ENCODE measurements around the gene B3GNT7. TPM values are rescaled to one million over a fixed set of nuclear protein-coding genes. Genes with fewer than 3 reads are reported as not detected.

The B3GNT7 gene
- polyA plus RNA-seq, 1 donor from 2014 or later: 0.67 TPM

DNA sequence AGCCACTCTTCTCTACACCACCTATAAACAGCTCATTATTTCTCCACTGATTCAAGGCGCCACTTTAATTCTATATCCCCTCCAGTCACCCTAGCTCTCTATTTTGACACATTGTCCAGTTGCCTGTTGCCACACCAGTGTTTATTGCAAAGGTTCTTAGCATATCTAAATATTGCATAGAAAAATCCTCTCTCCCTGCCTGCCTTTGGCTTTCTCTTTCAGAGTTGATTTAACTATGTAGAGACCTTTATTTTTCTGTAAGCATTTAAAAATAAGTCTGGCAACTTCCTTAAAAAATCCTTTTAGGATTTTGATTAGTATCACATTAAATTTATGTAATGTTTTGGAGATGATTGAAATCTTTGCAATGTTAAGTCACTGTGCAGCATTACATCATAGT lies 47.9 kb upstream of the B3GNT7 start:
- Histone ChIP-seq H3K9me2 (ENCODE audit: insufficient read depth, low read length) (no peaks in the 10 kb centered on the region), H3K4me3 (ENCODE audit: low read length) (no peak overlapping the region), H3K36me3 (ENCODE audit: insufficient read depth, low read length) (no peaks in the 10 kb centered on the region), H3K9ac (ENCODE audit: low read length) (no peak overlapping the region), H4K20me1 (ENCODE audit: insufficient read depth) (no peaks in the 10 kb centered on the region), H3F3A (ENCODE audit: insufficient read depth, low read length, poor library complexity, severe bottlenecking) (no peaks in the 10 kb centered on the region), H3K27me3 (ENCODE audit: insufficient read depth, low read depth, low read length) (no peaks in the 10 kb centered on the region), H3K9me3 (ENCODE audit: low read length) (no peaks in the 10 kb centered on the region), H3K4me2 (ENCODE audit: low read length) (no peak overlapping the region), H3K27ac (ENCODE audit: low read length) (no peak overlapping the region), H3K79me2 (replicated peaks; ENCODE audit: insufficient read depth, low read length) (no peaks in the 10 kb centered on the region), H2AFZ (ENCODE audit: low read depth, low read length) (no peak overlapping the region)
- TF ChIP-seq POLR2AphosphoS5 (IDR thresholded peaks at IDR 0.05) (no peak), EP300 (conservative IDR thresholded peaks at IDR 0.05; ENCODE audit: poor library complexity, severe bottlenecking) (no peak), EZH2 (IDR thresholded peaks at IDR 0.05; ENCODE audit: borderline replicate concordance, insufficient read depth, low read length, poor library complexity, severe bottlenecking) (no peak), TAF1 (IDR thresholded peaks at IDR 0.05; ENCODE audit: low read depth) (no peak), MXI1 (conservative IDR thresholded peaks at IDR 0.05; ENCODE audit: poor library complexity, severe bottlenecking) (no peak), RAD21 (conservative IDR thresholded peaks at IDR 0.05) (no peak), SMC3 (conservative IDR thresholded peaks at IDR 0.05; ENCODE audit: poor library complexity) (no peak)
- TF ChIP-seq, protein P1, sequence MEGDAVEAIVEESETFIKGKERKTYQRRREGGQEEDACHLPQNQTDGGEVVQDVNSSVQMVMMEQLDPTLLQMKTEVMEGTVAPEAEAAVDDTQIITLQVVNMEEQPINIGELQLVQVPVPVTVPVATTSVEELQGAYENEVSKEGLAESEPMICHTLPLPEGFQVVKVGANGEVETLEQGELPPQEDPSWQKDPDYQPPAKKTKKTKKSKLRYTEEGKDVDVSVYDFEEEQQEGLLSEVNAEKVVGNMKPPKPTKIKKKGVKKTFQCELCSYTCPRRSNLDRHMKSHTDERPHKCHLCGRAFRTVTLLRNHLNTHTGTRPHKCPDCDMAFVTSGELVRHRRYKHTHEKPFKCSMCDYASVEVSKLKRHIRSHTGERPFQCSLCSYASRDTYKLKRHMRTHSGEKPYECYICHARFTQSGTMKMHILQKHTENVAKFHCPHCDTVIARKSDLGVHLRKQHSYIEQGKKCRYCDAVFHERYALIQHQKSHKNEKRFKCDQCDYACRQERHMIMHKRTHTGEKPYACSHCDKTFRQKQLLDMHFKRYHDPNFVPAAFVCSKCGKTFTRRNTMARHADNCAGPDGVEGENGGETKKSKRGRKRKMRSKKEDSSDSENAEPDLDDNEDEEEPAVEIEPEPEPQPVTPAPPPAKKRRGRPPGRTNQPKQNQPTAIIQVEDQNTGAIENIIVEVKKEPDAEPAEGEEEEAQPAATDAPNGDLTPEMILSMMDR (IDR thresholded peaks at IDR 0.05; ENCODE audit: poor library complexity, severe bottlenecking): no peak
- TF ChIP-seq, protein P2, sequence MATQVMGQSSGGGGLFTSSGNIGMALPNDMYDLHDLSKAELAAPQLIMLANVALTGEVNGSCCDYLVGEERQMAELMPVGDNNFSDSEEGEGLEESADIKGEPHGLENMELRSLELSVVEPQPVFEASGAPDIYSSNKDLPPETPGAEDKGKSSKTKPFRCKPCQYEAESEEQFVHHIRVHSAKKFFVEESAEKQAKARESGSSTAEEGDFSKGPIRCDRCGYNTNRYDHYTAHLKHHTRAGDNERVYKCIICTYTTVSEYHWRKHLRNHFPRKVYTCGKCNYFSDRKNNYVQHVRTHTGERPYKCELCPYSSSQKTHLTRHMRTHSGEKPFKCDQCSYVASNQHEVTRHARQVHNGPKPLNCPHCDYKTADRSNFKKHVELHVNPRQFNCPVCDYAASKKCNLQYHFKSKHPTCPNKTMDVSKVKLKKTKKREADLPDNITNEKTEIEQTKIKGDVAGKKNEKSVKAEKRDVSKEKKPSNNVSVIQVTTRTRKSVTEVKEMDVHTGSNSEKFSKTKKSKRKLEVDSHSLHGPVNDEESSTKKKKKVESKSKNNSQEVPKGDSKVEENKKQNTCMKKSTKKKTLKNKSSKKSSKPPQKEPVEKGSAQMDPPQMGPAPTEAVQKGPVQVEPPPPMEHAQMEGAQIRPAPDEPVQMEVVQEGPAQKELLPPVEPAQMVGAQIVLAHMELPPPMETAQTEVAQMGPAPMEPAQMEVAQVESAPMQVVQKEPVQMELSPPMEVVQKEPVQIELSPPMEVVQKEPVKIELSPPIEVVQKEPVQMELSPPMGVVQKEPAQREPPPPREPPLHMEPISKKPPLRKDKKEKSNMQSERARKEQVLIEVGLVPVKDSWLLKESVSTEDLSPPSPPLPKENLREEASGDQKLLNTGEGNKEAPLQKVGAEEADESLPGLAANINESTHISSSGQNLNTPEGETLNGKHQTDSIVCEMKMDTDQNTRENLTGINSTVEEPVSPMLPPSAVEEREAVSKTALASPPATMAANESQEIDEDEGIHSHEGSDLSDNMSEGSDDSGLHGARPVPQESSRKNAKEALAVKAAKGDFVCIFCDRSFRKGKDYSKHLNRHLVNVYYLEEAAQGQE (IDR thresholded peaks at IDR 0.05; ENCODE audit: borderline replicate concordance): no peak

DNA sequence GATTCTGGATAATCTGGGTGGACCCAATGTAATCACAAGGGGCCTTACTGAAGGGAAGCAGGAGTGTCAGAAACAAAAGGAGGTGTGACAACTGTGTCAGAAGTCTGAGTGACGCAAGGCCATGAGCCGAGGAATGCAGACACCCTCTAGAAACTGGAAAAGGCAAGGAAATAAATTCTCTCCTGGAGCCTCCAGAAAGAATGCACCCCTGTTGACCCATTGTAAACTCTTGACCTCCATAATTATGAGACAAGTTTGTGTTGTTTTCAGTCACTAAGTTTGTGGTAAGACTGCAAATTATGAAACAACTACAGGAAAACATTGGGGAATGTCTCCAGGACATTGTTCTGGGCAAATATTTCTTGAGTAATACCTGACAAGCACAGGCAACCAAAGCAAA lies 47.3 kb upstream of the B3GNT7 start:
- Histone ChIP-seq H3K9me2 (ENCODE audit: insufficient read depth, low read length) (no peaks in the 10 kb centered on the region), H2AFZ (ENCODE audit: low read depth, low read length) (no peak overlapping the region), H3K36me3 (ENCODE audit: insufficient read depth, low read length) (no peaks in the 10 kb centered on the region), H3K79me2 (replicated peaks; ENCODE audit: insufficient read depth, low read length) (no peaks in the 10 kb centered on the region), H3K4me3 (ENCODE audit: low read length) (no peak overlapping the region), H3K4me2 (ENCODE audit: low read length) (no peak overlapping the region), H3K9me3 (ENCODE audit: low read length) (no peaks in the 10 kb centered on the region), H3F3A (ENCODE audit: insufficient read depth, low read length, poor library complexity, severe bottlenecking) (no peaks in the 10 kb centered on the region), H3K9ac (ENCODE audit: low read length) (no peak overlapping the region), H4K20me1 (ENCODE audit: insufficient read depth) (no peaks in the 10 kb centered on the region), H3K27me3 (ENCODE audit: insufficient read depth, low read depth, low read length) (no peaks in the 10 kb centered on the region), H3K27ac (ENCODE audit: low read length) (no peak overlapping the region)
- TF ChIP-seq MXI1 (conservative IDR thresholded peaks at IDR 0.05; ENCODE audit: poor library complexity, severe bottlenecking): no peak
- TF ChIP-seq RAD21 (conservative IDR thresholded peaks at IDR 0.05): no peak
- TF ChIP-seq, protein P2 (IDR thresholded peaks at IDR 0.05; ENCODE audit: borderline replicate concordance): no peak
- no peak for TF ChIP-seq TAF1 (IDR thresholded peaks at IDR 0.05; ENCODE audit: low read depth)
- no peak for TF ChIP-seq EZH2 (IDR thresholded peaks at IDR 0.05; ENCODE audit: borderline replicate concordance, insufficient read depth, low read length, poor library complexity, severe bottlenecking)
- no peak for TF ChIP-seq SMC3 (conservative IDR thresholded peaks at IDR 0.05; ENCODE audit: poor library complexity)
- TF ChIP-seq, protein P1 (IDR thresholded peaks at IDR 0.05; ENCODE audit: poor library complexity, severe bottlenecking): no peak
- no peak for TF ChIP-seq POLR2AphosphoS5 (IDR thresholded peaks at IDR 0.05)
- TF ChIP-seq EP300 (conservative IDR thresholded peaks at IDR 0.05; ENCODE audit: poor library complexity, severe bottlenecking): no peak
